ENCODE results near the gene GALNT9.

GRCh38 chr12:132163911-132164288 lies 165.5 kb downstream of the GALNT9 start:
- peak in 1 of 3 experiments; percentile 4 for TF ChIP-seq CTCF (IDR thresholded peaks at IDR 0.05)
- TF ChIP-seq POLR2A (IDR thresholded peaks at IDR 0.05; ENCODE audit: low read depth): no peak
- no peak for TF ChIP-seq POLR2AphosphoS5 (IDR thresholded peaks at IDR 0.05)
- no peak for TF ChIP-seq EP300 (IDR thresholded peaks at IDR 0.05)
